RWPE1 (cell line): ENCODE data around the gene PCDHGA1.
"Not testable (repeated sequence)": the region's sequence is repeated elsewhere in the genome, so short reads cannot be mapped to it uniquely, and the experiment has no call there.

Experiments
- CTCF ChIA-PET: fragments of 350-600 bp; sonication (Branson Sonifier 250); formaldehyde crosslinking; extraction: SDS; loops from one replicate; lab custom pipeline; 2021; lab: Yijun Ruan, JAX
- POLR2A ChIA-PET: fragments of 400-600 bp; formaldehyde crosslinking; extraction: SDS; loops from one replicate; lab custom pipeline; 2020; ENCODE audit warnings: antibody characterized with exemption; ENCODE audit not compliant: low non-redundant PET; lab: Yijun Ruan, JAX
- DNase-seq: peaks from one replicate; pipeline ENCODE4 v3.0.0; 2012; ENCODE audit warnings: low spot score
- H3K27ac ChIP-seq: fragments of 450-650 bp; 2 replicates; pipeline ENCODE4 v1.5.1; 2017
- CTCF ChIP-seq: fragments of 450-650 bp; conservative IDR thresholded peaks from 2 replicates; pipeline ENCODE4 v1.5.1; 2017; ENCODE audit warnings: low read depth, mild to moderate bottlenecking

PCDHGA1 gene

GRCh38 chr5:141330299-141331080 is at the start of gene PCDHGA1:
Gene PCDHGA1, plus strand, starts transcription at chr5:141330514.
- H3K27ac ChIP-seq: no peak within 1 kb of the TSS
- ChIA-PET CTCF (interaction anchor here (0.5 to 1.9 kb wide), 18 partner anchors 8 to 1659 kb away, joined by 3 to 8 read pairs (median 4); partner anchors contain the start of genes PCDHB10, PCDHB11, PCDHGA2 and PCDHGB2), POLR2A (interaction anchor here (1.1 kb wide), 1 partner anchor 10 kb away, joined by 8 read pairs; the partner anchor contains the start of gene TAF7)
- peak; percentile 40 for DNase-seq
- peak; percentile 40 for TF ChIP-seq CTCF

GRCh38 chr5:141298376-141298775 is 31.9 kb upstream of the PCDHGA1 start:
- ChIA-PET CTCF (interaction anchor here (0.6 kb wide), 1 partner anchor 28 kb away, joined by 4 read pairs; no protein-coding TSS in a partner anchor), POLR2A (no interaction called here)
- no peak for TF ChIP-seq CTCF
- no peak for DNase-seq
- H3K27ac ChIP-seq: no peak overlapping the region

GRCh38 chr5:141303756-141304155 is 26.6 kb upstream of the PCDHGA1 start, which contains the start of gene SLC25A2:
Gene SLC25A2, minus strand, starts transcription at chr5:141304049. Its CDS starts 184 bp downstream, at chr5:141303865.
- DNase-seq: no peak
- no peak within 1 kb of the TSS for H3K27ac ChIP-seq
- ChIA-PET CTCF (no interaction called here), POLR2A (no interaction called here)
- no peak for TF ChIP-seq CTCF

- DNase-seq: no peak
- no peak overlapping the region for H3K27ac ChIP-seq
- ChIA-PET POLR2A (no interaction called here), CTCF (interaction anchor here (0.7 kb wide), 1 partner anchor 9 kb away, joined by 3 read pairs; no protein-coding TSS in a partner anchor)
- no peak for TF ChIP-seq CTCF
Measured at GRCh38 chr5:141306630-141307029, 23.7 kb upstream of the PCDHGA1 start.

GRCh38 chr5:141313711-141314110 is 16.6 kb upstream of the PCDHGA1 start:
- CTCF ChIA-PET: no interaction called here
- POLR2A ChIA-PET: no interaction called here
- no peak for DNase-seq
- TF ChIP-seq CTCF: no peak
- H3K27ac ChIP-seq: no peak overlapping the region

GRCh38 chr5:141316963-141317362 is 13.4 kb upstream of the PCDHGA1 start:
- H3K27ac ChIP-seq, DNase-seq, POLR2A ChIA-PET: not testable (repeated sequence)
- CTCF ChIA-PET: interaction anchor here (0.7 kb wide), 1 partner anchor 57 kb away, joined by 4 read pairs; no protein-coding TSS in a partner anchor
